SH-SY5Y (cell line): ENCODE results near the gene RNGTT.

Experiments used
- GATA2 ChIP-seq: IDR thresholded peaks from 2 replicates; pipeline ENCODE4 v1.6.1; 2011; ENCODE audit warnings: mild to moderate bottlenecking, low read depth, low read length
- GATA3 ChIP-seq: IDR thresholded peaks from 2 replicates; pipeline ENCODE4 v1.6.1; 2011; ENCODE audit warnings: low read depth, mild to moderate bottlenecking, low read length, moderate library complexity

DNA sequence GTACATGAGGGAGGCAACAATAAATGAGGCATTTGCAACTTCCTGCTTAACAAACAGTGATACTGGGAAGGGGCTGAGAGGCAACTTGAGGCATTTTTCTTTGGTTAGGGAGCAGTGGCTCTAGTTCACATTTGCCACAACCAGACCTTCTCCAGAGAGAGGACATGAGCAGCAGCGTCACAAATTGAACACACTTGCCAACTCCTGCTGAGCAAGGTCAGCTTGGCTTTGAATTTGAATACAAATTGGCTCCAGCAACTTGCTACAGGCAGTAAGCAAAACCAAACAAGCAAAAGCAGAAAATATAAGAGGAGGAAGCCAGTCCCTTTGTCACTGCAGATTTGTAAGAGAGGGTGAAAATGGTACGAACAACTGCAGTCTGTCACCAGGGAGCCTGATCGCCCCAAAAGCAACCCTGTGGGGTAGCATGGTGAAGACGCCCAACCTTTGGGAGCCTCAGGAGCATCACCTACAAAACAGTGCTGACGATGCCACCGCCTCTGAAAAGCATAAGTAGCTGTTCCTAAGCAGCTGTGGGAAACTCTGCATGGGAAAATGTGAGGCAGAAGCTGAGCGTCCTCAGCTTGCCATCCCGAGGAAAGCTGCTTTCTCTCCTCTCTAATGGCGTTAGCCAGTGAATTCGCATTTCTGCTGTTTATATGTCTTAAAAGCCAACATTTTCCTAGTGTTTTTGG, 378.7 kb downstream of the RNGTT start:
- no peak for TF ChIP-seq GATA2
- no peak for TF ChIP-seq GATA3
